ENCODE data around the gene COX19. TPM values are rescaled to one million over a fixed set of nuclear protein-coding genes. Genes with fewer than 3 reads are reported as not detected.

The COX19 gene
- polyA plus RNA-seq, 3 donors, result 7.4 to 15.0 (median 7.6) TPM

DNA sequence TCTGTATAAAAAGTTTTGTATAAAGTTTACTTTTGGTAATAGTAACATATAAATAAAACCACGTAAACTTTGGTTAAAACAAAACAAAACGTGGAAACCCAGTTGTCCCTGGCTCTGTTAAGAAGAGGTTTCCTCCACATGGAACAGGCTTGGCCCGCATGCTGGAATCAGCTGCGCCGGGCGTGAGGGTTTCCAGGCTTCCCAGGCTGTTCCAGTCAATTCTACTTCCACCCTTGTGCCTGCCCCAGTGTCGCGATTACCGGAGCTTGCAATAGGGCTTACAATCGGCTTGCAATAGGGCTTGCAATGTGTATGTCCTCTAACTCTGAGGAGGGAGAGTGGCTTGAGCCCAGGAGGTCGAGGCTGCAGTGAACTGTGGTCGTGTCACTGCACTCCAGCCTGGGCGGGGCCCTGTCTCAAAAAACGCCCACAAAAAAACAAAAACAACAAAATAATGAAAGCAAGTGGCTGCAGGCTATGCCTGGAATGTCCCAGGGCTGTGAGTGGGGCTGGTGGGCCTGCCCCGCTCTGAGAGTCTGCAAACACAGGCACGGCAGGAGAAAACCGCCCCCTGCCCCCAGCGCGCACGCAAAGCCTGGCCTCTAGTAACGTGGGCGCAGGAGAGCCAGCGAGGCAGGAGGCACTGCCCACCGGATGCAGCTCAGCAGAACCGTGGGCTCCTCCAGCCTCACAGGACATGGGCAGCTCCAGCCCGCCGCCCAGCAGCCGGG, 24.0 kb upstream of the COX19 start:
- H3K27me3 Mint-ChIP-seq (ENCODE audit: low read depth in 3 of 3), result peaks cover 4 to 5% (median 4%) of the 10 kb centered on the region in 3 donors
- H3K4me1 Mint-ChIP-seq, result peaks cover 5% of the 10 kb centered on the region
- peaks cover 0 to 1% (median 0%) of the 10 kb centered on the region in 7 donors for H3K9me3 Mint-ChIP-seq
- no peak overlapping the region for H3K27ac ChIP-seq (ENCODE audit: low read depth in 1 of 2, low read length in 2 of 2)
- no peak overlapping the region for H3K4me3 ChIP-seq (replicated peaks in 1 of 3; ENCODE audit: low read depth in 2 of 3, low read length in 3 of 3)
- H4K20me1 ChIP-seq (ENCODE audit: insufficient read depth, low read length), result no peaks in the 10 kb centered on the region
- TF ChIP-seq CTCF (IDR thresholded peaks at IDR 0.05), result no peak
- no peaks in the 10 kb centered on the region for H3K9me3 ChIP-seq (replicated peaks in 1 of 2; ENCODE audit: control insufficient read depth in 1 of 2, insufficient read depth in 1 of 2, low read length in 2 of 2)
- WGBS (ENCODE audit: insufficient coverage), result 98% methylated on average over 9 of the region's 28 CpGs
- no peak for DNase-seq
- H3K4me2 ChIP-seq (replicated peaks; ENCODE audit: extremely low read depth, low read length, poor library complexity, severe bottlenecking), result no peak overlapping the region
- peaks cover 0 to 7% of the 10 kb centered on the region in 2 donors for H3K4me1 ChIP-seq (ENCODE audit: control insufficient read depth in 1 of 2, insufficient read depth in 2 of 2, low read length in 2 of 2)
- H3K27ac Mint-ChIP-seq, result no peak overlapping the region
- no peaks in the 10 kb centered on the region for H3K27me3 ChIP-seq (ENCODE audit: control insufficient read depth in 2 of 2, insufficient read depth in 2 of 2, low read length in 2 of 2)
- H3K4me3 Mint-ChIP-seq, result no peak overlapping the region
- H2AFZ ChIP-seq (ENCODE audit: insufficient read depth, low read depth, low read length, poor library complexity, severe bottlenecking), result no peak overlapping the region
- intact Hi-C loops (cut with micrococcal nuclease), result no loop called here
- peaks cover 7 to 28% of the 10 kb centered on the region in 2 donors for H3K36me3 Mint-ChIP-seq
- H3K9ac ChIP-seq (ENCODE audit: insufficient read depth, low read length, poor library complexity, severe bottlenecking), result no peak overlapping the region
- no peaks in the 10 kb centered on the region for H3K79me2 ChIP-seq (ENCODE audit: insufficient read depth, low read length)
- peaks cover 3 to 8% of the 10 kb centered on the region in 2 donors for H3K36me3 ChIP-seq (replicated peaks in 1 of 2; ENCODE audit: control insufficient read depth in 1 of 2, insufficient read depth in 2 of 2, low read length in 2 of 2)

GRCh38 chr7:997404-998395, 22.4 kb upstream of the COX19 start:
- Mint-ChIP-seq H3K4me3 (no peak overlapping the region), H3K9me3 (peaks cover 0 to 1% (median 0%) of the 10 kb centered on the region in 7 donors), H3K27me3 (ENCODE audit: low read depth in 3 of 3) (peaks cover 4 to 11% (median 7%) of the 10 kb centered on the region in 3 donors), H3K27ac (no peak overlapping the region), H3K4me1 (peaks cover 7% of the 10 kb centered on the region), H3K36me3 (peaks cover 7 to 28% of the 10 kb centered on the region in 2 donors)
- H3K9me3 ChIP-seq (replicated peaks in 1 of 2; ENCODE audit: control insufficient read depth in 1 of 2, insufficient read depth in 1 of 2, low read length in 2 of 2), result no peaks in the 10 kb centered on the region
- H2AFZ ChIP-seq (ENCODE audit: insufficient read depth, low read depth, low read length, poor library complexity, severe bottlenecking), result no peak overlapping the region
- no peak for DNase-seq
- 97% methylated on average over 41 of the region's 45 CpGs for WGBS (ENCODE audit: insufficient coverage)
- no peaks in the 10 kb centered on the region for H4K20me1 ChIP-seq (ENCODE audit: insufficient read depth, low read length)
- no peak overlapping the region for H3K4me3 ChIP-seq (replicated peaks in 1 of 3; ENCODE audit: low read depth in 2 of 3, low read length in 3 of 3)
- peaks cover 4 to 7% of the 10 kb centered on the region in 2 donors for H3K4me1 ChIP-seq (ENCODE audit: control insufficient read depth in 1 of 2, insufficient read depth in 2 of 2, low read length in 2 of 2)
- no peak overlapping the region for H3K4me2 ChIP-seq (replicated peaks; ENCODE audit: extremely low read depth, low read length, poor library complexity, severe bottlenecking)
- intact Hi-C loops (cut with micrococcal nuclease), result no loop called here
- TF ChIP-seq CTCF (IDR thresholded peaks at IDR 0.05), result no peak
- peaks cover 3 to 8% of the 10 kb centered on the region in 2 donors for H3K36me3 ChIP-seq (replicated peaks in 1 of 2; ENCODE audit: control insufficient read depth in 1 of 2, insufficient read depth in 2 of 2, low read length in 2 of 2)
- no peaks in the 10 kb centered on the region for H3K79me2 ChIP-seq (ENCODE audit: insufficient read depth, low read length)
- H3K27me3 ChIP-seq (ENCODE audit: control insufficient read depth in 2 of 2, insufficient read depth in 2 of 2, low read length in 2 of 2), result no peaks in the 10 kb centered on the region
- H3K9ac ChIP-seq (ENCODE audit: insufficient read depth, low read length, poor library complexity, severe bottlenecking), result no peak overlapping the region
- no peak overlapping the region for H3K27ac ChIP-seq (ENCODE audit: low read depth in 1 of 2, low read length in 2 of 2)

Data from CD14-positive monocyte (primary cell).